HepG2 (cell line): Measurements from ENCODE around the gene BIK. TPM values are rescaled to one million over a fixed set of nuclear protein-coding genes. Genes with fewer than 3 reads are reported as not detected.

Source experiments
- ATF2 ChIP-seq: sonication (generic); formaldehyde crosslinking; IDR thresholded peaks from 2 replicates; pipeline ENCODE4 v1.4.0; 2020; ENCODE audit warnings: missing genetic modification reagents
- CCDC6 ChIP-seq: sonication (generic); formaldehyde crosslinking; IDR thresholded peaks from 2 replicates; pipeline ENCODE4 v1.8.1; 2022; ENCODE audit warnings: mild to moderate bottlenecking, missing genetic modification reagents, moderate library complexity
- DMAP1 ChIP-seq: IDR thresholded peaks from 2 replicates; pipeline ENCODE4 v1.6.1; 2016
- FOXP1 ChIP-seq, 2 experiments: fragments of 450-650 bp in 1 of 2; IDR thresholded peaks; 2 replicates each; pipeline ENCODE4 v1.6.1; 2017 to 2018; ENCODE audit warnings: antibody characterized with exemption in 1 of 2
- GLMP ChIP-seq: sonication (generic); formaldehyde crosslinking; IDR thresholded peaks from 2 replicates; pipeline ENCODE4 v1.9.0; 2021; ENCODE audit warnings: missing genetic modification reagents, mild to moderate bottlenecking, borderline replicate concordance
- HNRNPK ChIP-seq: fragments of 200-400 bp; formaldehyde crosslinking; IDR thresholded peaks from 2 replicates; pipeline ENCODE4 v1.6.1; 2018; ENCODE audit warnings: low read length, low read depth, moderate library complexity, mild to moderate bottlenecking; ENCODE audit not compliant: poor library complexity, severe bottlenecking
- JDP2 ChIP-seq: sonication (generic); formaldehyde crosslinking; IDR thresholded peaks from 2 replicates; pipeline ENCODE4 v1.8.1; 2022; ENCODE audit warnings: missing genetic modification reagents, borderline replicate concordance
- MAFK ChIP-seq, 2 experiments: IDR thresholded peaks in 1 of 2; conservative IDR thresholded peaks in 1 of 2; 2 replicates each; pipeline ENCODE4 v1.6.1; 2011; ENCODE audit warnings: improper control_type of control experiment in 2 of 2, low read length in 2 of 2
- PBX3 ChIP-seq: sonication (generic); formaldehyde crosslinking; IDR thresholded peaks from 2 replicates; pipeline ENCODE4 v1.8.1; 2023; ENCODE audit warnings: missing genetic modification reagents, inconsistent platforms, borderline replicate concordance
- PHB2 ChIP-seq: fragments of 450-650 bp; IDR thresholded peaks from 2 replicates; pipeline ENCODE4 v1.6.1; 2018; ENCODE audit not compliant: partially characterized antibody
- RBFOX2 ChIP-seq: fragments of 200-400 bp; formaldehyde crosslinking; IDR thresholded peaks from 2 replicates; pipeline ENCODE4 v1.6.1; 2017; ENCODE audit warnings: low read depth, mild to moderate bottlenecking, low read length
- RNF219 ChIP-seq: sonication (generic); formaldehyde crosslinking; IDR thresholded peaks from 2 replicates; pipeline ENCODE4 v1.5.0; 2020; ENCODE audit warnings: mild to moderate bottlenecking, missing genetic modification reagents
- TBP ChIP-seq: sonication (generic); formaldehyde crosslinking; IDR thresholded peaks from 2 replicates; pipeline ENCODE4 v1.5.0; 2020; ENCODE audit warnings: missing genetic modification reagents
- USF2 ChIP-seq, 2 experiments: sonication (generic) in 1 of 2; formaldehyde crosslinking in 1 of 2; IDR thresholded peaks; 2 replicates each; pipeline versions ENCODE4 v1.5.1 to v1.6.1; 2011 to 2020; ENCODE audit warnings: borderline replicate concordance in 1 of 2, low read depth in 1 of 2, low read length in 1 of 2, mild to moderate bottlenecking in 1 of 2, missing genetic modification reagents in 1 of 2, moderate library complexity in 1 of 2
- ZFY ChIP-seq: sonication (generic); formaldehyde crosslinking; IDR thresholded peaks from 2 replicates; pipeline ENCODE4 v1.4.0; 2020; ENCODE audit warnings: missing genetic modification reagents
- ZNF432 ChIP-seq: sonication (generic); formaldehyde crosslinking; IDR thresholded peaks from 2 replicates; pipeline ENCODE4 v1.5.0; 2020; ENCODE audit warnings: missing genetic modification reagents, mild to moderate bottlenecking, borderline replicate concordance
- ZNF75D ChIP-seq: sonication (generic); formaldehyde crosslinking; IDR thresholded peaks from 2 replicates; pipeline ENCODE4 v1.8.1; 2023; ENCODE audit warnings: missing genetic modification reagents, mild to moderate bottlenecking, borderline replicate concordance
- ZSCAN31 ChIP-seq: sonication (generic); formaldehyde crosslinking; IDR thresholded peaks from 2 replicates; pipeline ENCODE4 v1.5.0; 2020; ENCODE audit warnings: low read depth, mild to moderate bottlenecking, missing genetic modification reagents
- polyA plus RNA-seq, 8 experiments: library from polyadenylated mRNA; depleted of rRNA in 3 of 8; stranded (reverse) in 7 of 8; unstranded in 1 of 8; fragments of >200 nt; fragmentation: Illumina TruSeq in 4 of 8; extraction: Trizol in 4 of 8; gene quantifications; 2 replicates each; pipeline versions ENCODE4 v1.2.1 to v1.2.3, GENCODE V29; 2011 to 2016; ENCODE audit warnings: low read depth in 4 of 8, missing spikeins in 1 of 8, mixed read lengths in 1 of 8; ENCODE audit not compliant: insufficient read depth in 1 of 8
- total RNA-seq, 5 experiments: library from RNA; depleted of rRNA; stranded (reverse); fragments of >200 nt; fragmentation: Illumina TruSeq; extraction: Trizol; gene quantifications; 2 replicates each; pipeline ENCODE4 v1.2.3, GENCODE V29; 2016; ENCODE audit warnings: low read depth in 1 of 5

Gene BIK
- total and polyA plus RNA-seq, 2 of the 13 experiments (the other 11 are each of a cell fraction or from before 2014, with no cell fraction given): 0.54 to 0.80 TPM

GRCh38 chr22:43142880-43143562, 32.5 kb downstream of the BIK start, which contains the start of gene MCAT (continued):
- no peak for TF ChIP-seq PBX3
- TF ChIP-seq CCDC6: no peak; the same call in 1 of the 2 replicates
- TF ChIP-seq ZNF75D (CRISPR knock-in tag): no peak
- peak; percentile 81; the same call in 1 of the 2 replicates for TF ChIP-seq ZFY (CRISPR knock-in tag)
- TF ChIP-seq ZNF432 (CRISPR knock-in tag): 0 out of 2 replicates have a peak, but pooled peaks have one; percentile 30
- peak; percentile 72; the same call in 1 of the 2 replicates for TF ChIP-seq DMAP1 (CRISPR knock-in tag)
- TF ChIP-seq USF2 (IDR thresholded peaks at IDR 0.05; ENCODE audit: low read depth, low read length): no peak
- TF ChIP-seq USF2 (CRISPR knock-in tag; IDR thresholded peaks at IDR 0.05; ENCODE audit: borderline replicate concordance): no peak
- TF ChIP-seq MAFK (conservative IDR thresholded peaks at IDR 0.05 in 1 of 2, IDR thresholded peaks at IDR 0.05 in 1 of 2; ENCODE audit: low read length in 2 of 2): no peak
- TF ChIP-seq RNF219: no peak
- TF ChIP-seq PHB2: no peak
- no peak for TF ChIP-seq FOXP1 (IDR thresholded peaks at IDR 0.05)
- 0 out of 2 replicates have a peak, but pooled peaks have one; percentile 16 for TF ChIP-seq FOXP1 (CRISPR knock-in tag; IDR thresholded peaks at IDR 0.05)
- TF ChIP-seq GLMP (CRISPR knock-in tag): no peak
- TF ChIP-seq RBFOX2: peak; percentile 92
- TF ChIP-seq ZSCAN31 (CRISPR knock-in tag): peak; percentile 76; the same call in 1 of the 2 replicates
- TF ChIP-seq HNRNPK: no peak
- TF ChIP-seq JDP2: no peak
- TF ChIP-seq ATF2: peak; percentile 83
- TF ChIP-seq TBP: no peak
